ENCODE results near the gene SAP30BP.
A peak's percentile ranks its signal among the peaks of the same experiment; 100 is the strongest.

- TF ChIP-seq CTCF (IDR thresholded peaks at IDR 0.05 in 2 of 3, conservative IDR thresholded peaks at IDR 0.05 in 1 of 3; ENCODE audit: borderline replicate concordance in 1 of 3, insufficient read depth in 1 of 3, low read depth in 2 of 3, low read length in 2 of 3) (no peak; a peak in 1 of 6 replicates), RAD21 (IDR thresholded peaks at IDR 0.05; ENCODE audit: low read depth) (peak; percentile 42; the same call in 1 of the 2 replicates), ZNF274 (IDR thresholded peaks at IDR 0.05; ENCODE audit: low read depth, low read length) (no peak), JUND (IDR thresholded peaks at IDR 0.05) (peak; percentile 45), MAX (IDR thresholded peaks at IDR 0.05) (peak; percentile 98), EZH2phosphoT487 (IDR thresholded peaks at IDR 0.05; ENCODE audit: borderline replicate concordance) (no peak), ZBTB33 (IDR thresholded peaks at IDR 0.05; ENCODE audit: extremely low read depth, insufficient replicate concordance, low read length) (no peak), SIN3A (IDR thresholded peaks at IDR 0.05; ENCODE audit: low read depth) (peak; percentile 96), POLR2A (IDR thresholded peaks at IDR 0.05; ENCODE audit: borderline replicate concordance, extremely low read depth, insufficient read depth, insufficient read length) (no peak), EZH2 (IDR thresholded peaks at IDR 0.05) (no peak), POLR2AphosphoS5 (IDR thresholded peaks at IDR 0.05; ENCODE audit: low read depth, low read length) (peak; percentile 59), FOSL1 (IDR thresholded peaks at IDR 0.05; ENCODE audit: low read depth) (no peak; the same call in 1 of the 2 replicates)
- TF ChIP-seq, protein P1, sequence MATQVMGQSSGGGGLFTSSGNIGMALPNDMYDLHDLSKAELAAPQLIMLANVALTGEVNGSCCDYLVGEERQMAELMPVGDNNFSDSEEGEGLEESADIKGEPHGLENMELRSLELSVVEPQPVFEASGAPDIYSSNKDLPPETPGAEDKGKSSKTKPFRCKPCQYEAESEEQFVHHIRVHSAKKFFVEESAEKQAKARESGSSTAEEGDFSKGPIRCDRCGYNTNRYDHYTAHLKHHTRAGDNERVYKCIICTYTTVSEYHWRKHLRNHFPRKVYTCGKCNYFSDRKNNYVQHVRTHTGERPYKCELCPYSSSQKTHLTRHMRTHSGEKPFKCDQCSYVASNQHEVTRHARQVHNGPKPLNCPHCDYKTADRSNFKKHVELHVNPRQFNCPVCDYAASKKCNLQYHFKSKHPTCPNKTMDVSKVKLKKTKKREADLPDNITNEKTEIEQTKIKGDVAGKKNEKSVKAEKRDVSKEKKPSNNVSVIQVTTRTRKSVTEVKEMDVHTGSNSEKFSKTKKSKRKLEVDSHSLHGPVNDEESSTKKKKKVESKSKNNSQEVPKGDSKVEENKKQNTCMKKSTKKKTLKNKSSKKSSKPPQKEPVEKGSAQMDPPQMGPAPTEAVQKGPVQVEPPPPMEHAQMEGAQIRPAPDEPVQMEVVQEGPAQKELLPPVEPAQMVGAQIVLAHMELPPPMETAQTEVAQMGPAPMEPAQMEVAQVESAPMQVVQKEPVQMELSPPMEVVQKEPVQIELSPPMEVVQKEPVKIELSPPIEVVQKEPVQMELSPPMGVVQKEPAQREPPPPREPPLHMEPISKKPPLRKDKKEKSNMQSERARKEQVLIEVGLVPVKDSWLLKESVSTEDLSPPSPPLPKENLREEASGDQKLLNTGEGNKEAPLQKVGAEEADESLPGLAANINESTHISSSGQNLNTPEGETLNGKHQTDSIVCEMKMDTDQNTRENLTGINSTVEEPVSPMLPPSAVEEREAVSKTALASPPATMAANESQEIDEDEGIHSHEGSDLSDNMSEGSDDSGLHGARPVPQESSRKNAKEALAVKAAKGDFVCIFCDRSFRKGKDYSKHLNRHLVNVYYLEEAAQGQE (IDR thresholded peaks at IDR 0.05; ENCODE audit: low read depth), result no peak
Measured at GRCh38 chr17:75693500-75694481, 26.7 kb downstream of the SAP30BP start.
